Loucy (cell line): Measurements from ENCODE around the gene RHOT1.

ENCODE experiments used
- CTCF ChIP-seq: fragments of 200-600 bp; sonication (generic); conservative IDR thresholded peaks from 2 replicates; pipeline ENCODE4 v1.5.1; 2014; ENCODE audit warnings: mild to moderate bottlenecking, antibody characterized with exemption, low read length
- EZH2phosphoT487 ChIP-seq: fragments of 200-600 bp; IDR thresholded peaks from 2 replicates; pipeline ENCODE4 v1.6.1; 2018; ENCODE audit warnings: antibody characterized with exemption, mild to moderate bottlenecking, moderate library complexity, borderline replicate concordance

- no peak for TF ChIP-seq CTCF
- no peak for TF ChIP-seq EZH2phosphoT487
These were observed 126.5 kb downstream of the RHOT1 start for GRCh38 chr17:32268734-32269288.
